Thymus (tissue), 11 donors: Measurements from ENCODE around the gene PLCG2. TPM values are rescaled to one million over a fixed set of nuclear protein-coding genes. Genes with fewer than 3 reads are reported as not detected.

ENCODE experiments used
- DNase-seq, 9 donors: peaks; one replicate each; pipeline ENCODE4 v3.0.0-alpha.2; 2013; ENCODE audit warnings: low spot score in 9 of 9, low read depth in 6 of 9, missing footprints in 1 of 9
- H3K27ac ChIP-seq, 2 donors: one replicate each; pipeline ENCODE4 v1.5.1; 2013; ENCODE audit warnings: control low read depth in 1 of 2, low read depth in 1 of 2, low read length in 1 of 2, mild to moderate bottlenecking in 1 of 2, moderate library complexity in 1 of 2
- H3K27me3 ChIP-seq, 2 donors: one replicate each; pipeline ENCODE4 v1.5.1; 2013; ENCODE audit warnings: low read length in 1 of 2; ENCODE audit not compliant: control insufficient read depth in 2 of 2, insufficient read depth in 1 of 2
- H3K36me3 ChIP-seq, 2 donors: one replicate each; pipeline ENCODE4 v1.5.1; 2013; ENCODE audit warnings: low read length in 1 of 2, mild to moderate bottlenecking in 1 of 2, moderate library complexity in 1 of 2; ENCODE audit not compliant: control insufficient read depth in 2 of 2, insufficient read depth in 2 of 2
- H3K4me1 ChIP-seq, 2 donors: one replicate each; pipeline ENCODE4 v1.5.1; 2013; ENCODE audit warnings: low read length in 2 of 2; ENCODE audit not compliant: control insufficient read depth in 2 of 2, insufficient read depth in 2 of 2
- H3K4me3 ChIP-seq, 2 donors: one replicate each; pipeline ENCODE4 v1.5.1; 2013; ENCODE audit warnings: low read length in 2 of 2, control low read depth in 1 of 2, mild to moderate bottlenecking in 1 of 2
- H3K9me3 ChIP-seq, 2 donors: one replicate each; pipeline ENCODE4 v1.5.1; 2013; ENCODE audit warnings: low read length in 1 of 2, mild to moderate bottlenecking in 1 of 2; ENCODE audit not compliant: control insufficient read depth in 2 of 2, insufficient read depth in 1 of 2
- WGBS: extraction: QIAGEN DNeasy Blood & Tissue Kit; methylation state at CpG from one replicate; pipeline ENCODE4 v1.1.7; 2013; 5-methylcytosine and 5-hydroxymethylcytosine counted together
- polyA plus RNA-seq: library from polyadenylated mRNA; stranded (reverse); fragments of 200-250 nt; gene quantifications from one replicate; pipeline ENCODE4 v1.2.3, GENCODE V29; 2013
- total RNA-seq: library from RNA; stranded (reverse); fragments of 120-200 nt; gene quantifications from one replicate; pipeline ENCODE4 v1.2.4, GENCODE V29; 2013
- donor health status: healthy.

The PLCG2 gene
- total and polyA plus RNA-seq, 2 donors: 10.1 to 14.2 TPM

- Histone ChIP-seq H3K4me3 (no peak overlapping the region), H3K27me3 (no peaks in the 10 kb centered on the region), H3K9me3 (peaks cover 0 to 8% of the 10 kb centered on the region in 2 donors), H3K27ac (no peak overlapping the region), H3K36me3 (no peaks in the 10 kb centered on the region), H3K4me1 (peaks cover 0 to 27% of the 10 kb centered on the region in 2 donors)
- DNase-seq: no peak
- WGBS: 96% methylated on average over 5 of the region's 5 CpGs
Measured at GRCh38 chr16:81826523-81826922, 47.4 kb downstream of the PLCG2 start.

- DNase-seq: no peak
- no peak overlapping the region for H3K4me3 ChIP-seq
Measured at GRCh38 chr16:81830845-81831540, 51.9 kb downstream of the PLCG2 start.

GRCh38 chr16:81831722-81832126 lies 52.6 kb downstream of the PLCG2 start:
- DNase-seq: peak in 5 of 9 donors; percentile 26 to 74 (median 40)
- 7% methylated on average over 8 of the region's 8 CpGs for WGBS
- no peaks in the 10 kb centered on the region for H3K9me3 ChIP-seq
- H3K27ac ChIP-seq: peak overlapping the region; percentile 14 to 25
- no peaks in the 10 kb centered on the region for H3K36me3 ChIP-seq
- H3K27me3 ChIP-seq: no peaks in the 10 kb centered on the region
- H3K4me3 ChIP-seq: no peak overlapping the region
- H3K4me1 ChIP-seq: peaks cover 7 to 35% of the 10 kb centered on the region in 2 donors

More at GRCh38 chr16:81830845-81831540, 51.9 kb downstream of the PLCG2 start:
- no peaks in the 10 kb centered on the region for H3K9me3 ChIP-seq
- H3K4me1 ChIP-seq: peaks cover 7 to 28% of the 10 kb centered on the region in 2 donors
- WGBS: 77% methylated on average over 9 of the region's 9 CpGs
- H3K27me3 ChIP-seq: no peaks in the 10 kb centered on the region
- peak overlapping the region in 1 of 2 donors; percentile 14 for H3K27ac ChIP-seq
- H3K36me3 ChIP-seq: no peaks in the 10 kb centered on the region

- Histone ChIP-seq H3K4me1 (peaks cover 7 to 42% of the 10 kb centered on the region in 2 donors), H3K27me3 (no peaks in the 10 kb centered on the region), H3K4me3 (no peak overlapping the region), H3K9me3 (no peaks in the 10 kb centered on the region), H3K36me3 (no peaks in the 10 kb centered on the region), H3K27ac (no peak overlapping the region)
- no peak for DNase-seq
- WGBS: 94% methylated on average over 12 of the region's 12 CpGs
Measured at GRCh38 chr16:81832801-81833547, 53.9 kb downstream of the PLCG2 start.

GRCh38 chr16:81833751-81834150 lies 54.7 kb downstream of the PLCG2 start:
- no peak overlapping the region for H3K4me3 ChIP-seq
- 95% methylated on average over 10 of the region's 10 CpGs for WGBS
- no peak overlapping the region for H3K27ac ChIP-seq
- DNase-seq: no peak
- H3K9me3 ChIP-seq: no peaks in the 10 kb centered on the region
- no peaks in the 10 kb centered on the region for H3K27me3 ChIP-seq
- peaks cover 7 to 42% of the 10 kb centered on the region in 2 donors for H3K4me1 ChIP-seq
- H3K36me3 ChIP-seq: no peaks in the 10 kb centered on the region

- Histone ChIP-seq H3K4me3 (no peak overlapping the region), H3K9me3 (no peaks in the 10 kb centered on the region), H3K27me3 (no peaks in the 10 kb centered on the region), H3K27ac (no peak overlapping the region), H3K36me3 (no peaks in the 10 kb centered on the region), H3K4me1 (peaks cover 7 to 42% of the 10 kb centered on the region in 2 donors)
- WGBS: 98% methylated on average over 2 of the region's 2 CpGs
- no peak for DNase-seq
Measured at GRCh38 chr16:81834868-81835267, 55.8 kb downstream of the PLCG2 start.

- Histone ChIP-seq H3K9me3 (no peaks in the 10 kb centered on the region), H3K27me3 (no peaks in the 10 kb centered on the region), H3K36me3 (no peaks in the 10 kb centered on the region), H3K27ac (peak overlapping the region in 1 of 2 donors; percentile 44), H3K4me3 (no peak overlapping the region), H3K4me1 (peaks cover 7 to 37% of the 10 kb centered on the region in 2 donors)
- DNase-seq: peak in 2 of 9 donors; percentile 20 to 34
- WGBS: 75% methylated on average over 12 of the region's 12 CpGs
Measured at GRCh38 chr16:81836279-81837054, 57.4 kb downstream of the PLCG2 start.

- 42% methylated on average over 9 of the region's 9 CpGs for WGBS
- peak overlapping the region in 1 of 2 donors; percentile 44 for H3K27ac ChIP-seq
Measured at GRCh38 chr16:81837312-81837751, 58.2 kb downstream of the PLCG2 start.

More at GRCh38 chr16:81837312-81837751, 58.2 kb downstream of the PLCG2 start:
- Histone ChIP-seq H3K9me3 (no peaks in the 10 kb centered on the region), H3K36me3 (no peaks in the 10 kb centered on the region), H3K27me3 (no peaks in the 10 kb centered on the region), H3K4me3 (no peak overlapping the region), H3K4me1 (peaks cover under 1 to 37% of the 10 kb centered on the region in 2 donors)
- DNase-seq: no peak
